Right forelimb (tissue), 1 donor: ENCODE results near the gene LRP1.

ENCODE experiments used
- DNase-seq: peaks from one replicate; pipeline ENCODE4 v3.0.0-alpha.2; 2018

Gene LRP1

DNA sequence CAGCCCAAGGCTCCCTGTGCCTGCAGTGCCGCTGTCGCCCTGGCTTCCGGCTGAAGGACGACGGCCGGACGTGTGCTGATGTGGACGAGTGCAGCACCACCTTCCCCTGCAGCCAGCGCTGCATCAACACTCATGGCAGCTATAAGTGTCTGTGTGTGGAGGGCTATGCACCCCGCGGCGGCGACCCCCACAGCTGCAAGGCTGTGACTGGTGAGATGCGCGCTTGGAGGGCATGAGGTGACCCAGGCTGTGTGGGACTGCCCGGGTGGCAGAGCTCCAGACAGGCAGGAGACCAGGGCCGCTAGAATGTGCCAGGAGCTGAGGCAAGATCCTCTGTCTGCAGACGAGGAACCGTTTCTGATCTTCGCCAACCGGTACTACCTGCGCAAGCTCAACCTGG is 68.7 kb downstream of the LRP1 start:
- no peak for DNase-seq

DNA sequence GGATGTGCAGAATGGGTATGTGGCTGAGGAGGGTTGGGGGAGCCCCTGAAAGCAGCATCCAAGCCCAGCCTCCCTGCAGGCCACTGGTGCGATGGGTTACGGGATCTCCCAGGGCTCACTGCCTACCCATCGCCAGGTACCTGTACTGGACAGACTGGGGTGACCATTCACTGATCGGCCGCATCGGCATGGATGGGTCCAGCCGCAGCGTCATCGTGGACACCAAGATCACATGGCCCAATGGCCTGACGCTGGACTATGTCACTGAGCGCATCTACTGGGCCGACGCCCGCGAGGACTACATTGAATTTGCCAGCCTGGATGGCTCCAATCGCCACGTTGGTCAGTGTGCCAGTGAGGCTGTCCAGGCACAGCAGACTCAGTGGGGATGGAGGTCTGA is 70.0 kb downstream of the LRP1 start:
- DNase-seq: no peak

DNA sequence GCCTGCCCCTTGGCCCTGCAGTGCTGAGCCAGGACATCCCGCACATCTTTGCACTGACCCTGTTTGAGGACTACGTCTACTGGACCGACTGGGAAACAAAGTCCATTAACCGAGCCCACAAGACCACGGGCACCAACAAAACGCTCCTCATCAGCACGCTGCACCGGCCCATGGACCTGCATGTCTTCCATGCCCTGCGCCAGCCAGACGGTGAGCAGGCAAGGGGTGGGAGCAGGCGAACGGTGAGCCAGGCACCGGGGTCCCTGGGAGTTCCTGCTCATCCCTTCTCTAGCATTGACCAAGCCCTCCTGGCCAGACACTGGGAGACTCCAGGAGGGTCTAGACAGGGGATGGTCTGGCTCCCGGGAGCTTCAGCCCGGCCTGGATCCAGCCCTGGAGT is 70.9 kb downstream of the LRP1 start:
- no peak for DNase-seq

DNA sequence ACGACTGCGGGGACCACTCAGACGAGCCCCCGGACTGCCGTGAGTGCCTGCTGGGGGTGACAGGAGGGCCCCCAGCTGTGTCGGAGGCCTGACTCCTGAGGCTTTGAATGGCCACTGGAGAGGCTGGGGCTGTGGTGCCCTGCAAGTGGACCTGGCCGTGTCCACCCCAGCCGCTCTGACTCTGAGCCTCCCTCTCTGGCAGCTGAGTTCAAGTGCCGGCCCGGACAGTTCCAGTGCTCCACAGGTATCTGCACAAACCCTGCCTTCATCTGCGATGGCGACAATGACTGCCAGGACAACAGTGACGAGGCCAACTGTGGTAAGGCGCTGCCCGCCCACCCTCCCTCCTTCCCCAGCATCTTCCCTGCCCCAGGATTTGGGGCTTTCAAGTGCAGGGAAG is 72.2 kb downstream of the LRP1 start:
- DNase-seq: no peak

DNA sequence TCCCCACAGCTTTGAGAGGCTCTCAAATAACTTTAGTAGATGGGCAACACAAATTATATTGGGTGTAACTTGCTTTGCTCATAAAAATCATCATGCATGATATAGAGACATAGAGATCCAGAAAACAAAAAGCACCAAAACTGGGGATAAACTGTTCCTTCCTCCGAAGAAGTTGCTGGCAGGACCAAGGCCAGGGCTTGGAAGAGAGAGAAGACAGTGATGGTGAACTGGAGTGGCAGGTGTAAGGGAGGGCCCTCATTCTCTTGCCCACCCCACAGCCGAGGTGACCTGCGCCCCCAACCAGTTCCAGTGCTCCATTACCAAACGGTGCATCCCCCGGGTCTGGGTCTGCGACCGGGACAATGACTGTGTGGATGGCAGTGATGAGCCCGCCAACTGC is 72.9 kb downstream of the LRP1 start:
- DNase-seq: no peak

DNA sequence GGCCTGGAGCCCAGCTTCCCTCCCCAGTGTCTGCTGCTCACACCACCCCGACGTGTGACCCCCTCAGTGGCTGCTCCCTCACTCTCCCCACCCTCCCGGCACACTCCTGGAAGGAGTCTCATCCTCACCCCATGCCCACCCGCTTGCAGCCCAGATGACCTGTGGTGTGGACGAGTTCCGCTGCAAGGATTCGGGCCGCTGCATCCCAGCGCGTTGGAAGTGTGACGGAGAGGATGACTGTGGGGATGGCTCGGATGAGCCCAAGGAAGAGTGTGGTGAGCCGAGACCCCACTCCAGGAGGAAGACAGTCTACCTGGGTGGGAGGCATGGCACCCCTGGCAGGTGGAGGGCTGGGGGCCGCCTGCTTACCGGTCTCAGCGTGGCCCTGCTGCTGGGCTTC is 73.3 kb downstream of the LRP1 start:
- DNase-seq: no peak

DNA sequence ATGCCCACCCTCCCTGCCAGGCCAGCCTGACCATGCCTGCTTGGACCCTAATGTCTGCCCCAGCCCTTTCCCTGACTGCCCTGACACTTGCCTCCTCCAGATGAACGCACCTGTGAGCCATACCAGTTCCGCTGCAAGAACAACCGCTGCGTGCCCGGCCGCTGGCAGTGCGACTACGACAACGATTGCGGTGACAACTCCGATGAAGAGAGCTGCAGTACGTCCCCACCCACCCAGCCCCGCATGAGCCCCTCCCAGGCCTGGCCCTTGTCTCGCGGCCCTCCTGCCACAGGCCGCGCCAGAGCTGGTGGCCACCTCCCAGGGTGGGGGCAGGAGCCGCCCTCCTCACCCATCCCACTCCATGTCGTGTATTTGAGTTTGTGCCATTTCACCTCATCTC is 74.0 kb downstream of the LRP1 start:
- DNase-seq: no peak

DNA sequence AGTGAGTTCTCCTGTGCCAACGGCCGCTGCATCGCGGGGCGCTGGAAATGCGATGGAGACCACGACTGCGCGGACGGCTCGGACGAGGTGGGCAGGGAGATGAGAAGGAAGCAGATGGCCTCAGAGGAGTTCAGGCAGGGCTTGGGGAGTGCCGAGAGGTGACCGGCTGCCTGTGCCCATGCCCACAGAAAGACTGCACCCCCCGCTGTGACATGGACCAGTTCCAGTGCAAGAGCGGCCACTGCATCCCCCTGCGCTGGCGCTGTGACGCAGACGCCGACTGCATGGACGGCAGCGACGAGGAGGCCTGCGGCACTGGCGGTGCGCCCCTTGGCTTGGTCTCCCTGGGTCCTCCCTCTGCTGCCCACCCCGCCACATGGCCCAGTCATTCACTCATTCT is 74.9 kb downstream of the LRP1 start:
- no peak for DNase-seq

DNA sequence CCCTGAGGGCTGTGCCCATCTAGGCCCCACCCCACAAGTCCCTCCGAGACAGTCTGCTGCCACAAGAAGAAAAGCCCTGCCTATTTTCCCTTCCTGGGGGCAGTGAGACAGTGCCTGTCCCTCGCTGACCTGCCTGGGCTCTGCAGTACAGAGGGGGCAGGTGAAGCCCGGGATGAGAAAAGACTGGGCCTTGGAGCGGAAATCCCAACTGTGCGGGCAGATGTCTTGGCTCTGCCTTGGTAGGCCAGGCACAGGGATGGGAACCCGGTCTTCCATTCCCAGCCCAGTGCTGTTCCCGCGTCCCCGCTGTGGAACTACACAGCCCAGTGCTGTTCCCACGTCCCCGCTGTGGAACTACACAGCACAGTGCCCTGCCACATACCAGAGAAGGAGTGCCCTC is 75.5 kb downstream of the LRP1 start:
- no peak for DNase-seq

DNA sequence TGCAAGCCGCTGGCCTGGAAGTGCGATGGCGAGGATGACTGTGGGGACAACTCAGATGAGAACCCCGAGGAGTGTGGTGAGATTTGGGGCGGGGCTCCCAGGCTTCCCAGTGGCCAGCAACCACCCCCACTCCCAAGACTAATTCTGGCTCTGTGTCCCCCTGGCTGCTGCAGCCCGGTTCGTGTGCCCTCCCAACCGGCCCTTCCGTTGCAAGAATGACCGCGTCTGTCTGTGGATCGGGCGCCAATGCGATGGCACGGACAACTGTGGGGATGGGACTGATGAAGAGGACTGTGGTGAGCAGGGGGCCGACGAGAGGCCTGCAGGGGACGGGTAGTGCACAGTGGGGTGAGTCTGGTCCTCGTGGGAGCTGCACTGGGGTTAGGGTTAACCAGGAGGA is 76.2 kb downstream of the LRP1 start:
- DNase-seq: no peak

DNA sequence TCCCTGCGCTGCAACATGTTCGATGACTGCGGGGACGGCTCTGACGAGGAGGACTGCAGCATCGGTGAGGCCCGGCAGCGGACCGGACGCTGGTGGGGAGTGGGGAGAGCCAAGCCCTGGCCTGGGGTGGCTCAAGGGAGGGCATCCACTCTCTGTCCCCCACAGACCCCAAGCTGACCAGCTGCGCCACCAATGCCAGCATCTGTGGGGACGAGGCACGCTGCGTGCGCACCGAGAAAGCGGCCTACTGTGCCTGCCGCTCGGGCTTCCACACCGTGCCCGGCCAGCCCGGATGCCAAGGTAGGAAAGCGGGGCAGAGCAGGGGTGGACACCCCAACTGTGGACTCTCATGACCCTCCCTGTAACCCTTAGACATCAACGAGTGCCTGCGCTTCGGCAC is 76.9 kb downstream of the LRP1 start:
- DNase-seq: no peak

DNA sequence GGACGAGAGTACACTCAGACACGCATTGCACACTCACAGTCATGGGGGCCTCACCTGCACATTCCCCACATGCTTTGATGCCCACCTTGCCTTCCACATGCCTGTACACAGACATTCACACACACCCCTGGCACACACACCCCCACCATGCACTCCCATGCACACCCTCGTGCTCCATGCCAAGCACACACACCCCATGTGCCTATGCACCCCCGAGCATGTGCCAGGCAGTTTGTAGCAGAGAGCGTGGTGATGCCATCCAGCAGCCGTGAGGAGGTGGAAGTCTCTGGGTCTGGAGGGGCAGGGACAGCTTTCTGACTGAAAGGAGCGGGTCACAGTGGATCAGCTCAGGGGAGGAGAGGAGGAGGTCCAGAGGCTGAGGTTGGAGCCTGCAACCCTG is 77.6 kb downstream of the LRP1 start:
- no peak for DNase-seq

DNA sequence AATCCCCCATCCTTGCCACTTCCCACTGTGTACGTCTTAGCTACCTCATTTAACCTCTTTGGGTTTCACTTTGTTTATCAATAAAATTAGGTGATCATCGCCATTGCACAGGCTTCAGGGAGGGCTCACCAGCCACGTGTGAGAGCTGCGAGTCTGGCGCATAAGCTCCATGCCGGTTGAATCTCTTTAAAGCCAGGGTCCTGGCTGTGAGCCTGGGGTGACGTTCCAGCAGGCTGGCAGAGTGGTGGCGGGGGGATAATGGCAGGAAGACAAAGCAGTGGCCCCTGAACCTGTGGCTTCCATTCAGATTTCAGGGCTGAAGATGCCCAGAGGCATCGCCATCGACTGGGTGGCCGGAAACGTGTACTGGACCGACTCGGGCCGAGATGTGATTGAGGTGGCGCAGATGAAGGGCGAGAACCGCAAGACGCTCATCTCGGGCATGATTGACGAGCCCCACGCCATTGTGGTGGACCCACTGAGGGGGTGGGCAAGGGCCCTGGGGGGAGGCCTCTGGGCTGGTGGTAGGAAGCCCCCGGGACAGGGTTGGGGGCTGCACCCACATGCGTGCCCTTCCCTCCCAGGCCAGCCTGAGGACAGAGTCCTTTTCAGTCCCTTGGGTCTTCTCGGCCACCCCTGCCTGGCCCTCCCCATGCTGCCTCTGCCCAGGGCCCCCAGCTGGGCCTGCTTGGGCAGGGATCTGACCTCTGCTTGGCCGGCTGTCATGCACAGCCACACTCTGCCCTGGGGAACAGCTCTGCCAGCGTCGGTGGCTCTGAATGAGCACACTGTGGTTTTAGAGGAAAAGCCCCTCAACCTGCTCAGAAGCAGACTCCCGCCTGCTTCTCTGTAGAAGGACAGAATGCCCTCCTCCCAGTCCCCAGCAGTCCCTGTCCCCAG is 79.7 kb downstream of the LRP1 start:
- no peak for DNase-seq

DNA sequence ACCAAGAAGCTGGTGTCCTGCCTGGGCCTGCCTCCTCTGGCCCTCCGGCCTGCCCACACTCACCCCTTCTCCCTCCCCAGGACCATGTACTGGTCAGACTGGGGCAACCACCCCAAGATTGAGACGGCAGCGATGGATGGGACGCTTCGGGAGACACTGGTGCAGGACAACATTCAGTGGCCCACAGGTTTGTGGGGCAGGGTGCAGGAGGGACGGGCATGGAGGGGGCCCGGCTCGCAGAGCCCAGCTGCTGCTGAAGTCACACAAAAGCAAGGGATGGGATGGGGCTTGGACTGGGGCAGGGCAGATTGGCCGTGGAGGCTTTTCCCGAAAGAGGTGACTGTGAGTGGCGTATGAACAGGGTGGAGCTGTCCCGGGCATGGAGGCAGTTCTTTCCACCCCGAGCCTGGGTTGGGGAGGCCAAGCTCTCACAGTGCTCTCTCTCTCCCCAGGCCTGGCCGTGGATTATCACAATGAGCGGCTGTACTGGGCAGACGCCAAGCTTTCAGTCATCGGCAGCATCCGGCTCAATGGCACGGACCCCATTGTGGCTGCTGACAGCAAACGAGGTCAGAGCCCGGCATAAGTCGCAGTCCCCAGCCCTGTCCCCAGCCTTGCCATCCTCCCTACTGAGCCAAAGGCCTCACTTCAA is 80.5 kb downstream of the LRP1 start:
- no peak for DNase-seq

DNA sequence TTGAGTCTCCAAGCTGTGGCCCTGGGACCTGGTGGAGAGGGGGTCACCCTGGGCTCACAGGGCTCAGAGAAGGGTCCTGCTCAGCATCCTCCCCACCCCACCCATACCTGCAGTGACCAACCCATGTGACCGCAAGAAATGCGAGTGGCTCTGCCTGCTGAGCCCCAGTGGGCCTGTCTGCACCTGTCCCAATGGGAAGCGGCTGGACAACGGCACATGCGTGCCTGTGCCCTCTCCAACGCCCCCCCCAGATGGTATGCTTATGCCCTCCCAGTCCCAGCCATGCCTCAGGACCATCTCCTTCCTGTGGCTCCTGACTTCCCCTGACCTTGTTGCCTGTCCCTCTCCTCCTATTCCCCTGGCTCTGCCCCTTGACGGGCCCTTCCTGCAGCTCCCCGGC is 81.6 kb downstream of the LRP1 start:
- DNase-seq: no peak

DNA sequence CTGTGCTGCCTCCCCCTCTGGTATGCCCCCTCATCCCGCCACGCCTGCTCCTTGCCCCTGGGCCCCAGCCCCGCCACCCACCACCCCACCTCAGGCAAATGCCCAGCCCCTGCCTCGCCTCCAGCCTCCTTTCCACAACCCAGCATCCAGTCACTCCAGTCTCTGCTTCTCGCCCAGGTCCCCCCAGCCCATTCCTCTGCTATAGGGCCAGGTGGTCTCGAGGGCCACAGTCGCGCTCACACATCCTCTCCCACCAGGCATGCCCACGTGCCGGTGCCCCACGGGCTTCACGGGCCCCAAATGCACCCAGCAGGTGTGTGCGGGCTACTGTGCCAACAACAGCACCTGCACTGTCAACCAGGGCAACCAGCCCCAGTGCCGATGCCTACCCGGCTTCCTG is 82.2 kb downstream of the LRP1 start:
- DNase-seq: no peak

DNA sequence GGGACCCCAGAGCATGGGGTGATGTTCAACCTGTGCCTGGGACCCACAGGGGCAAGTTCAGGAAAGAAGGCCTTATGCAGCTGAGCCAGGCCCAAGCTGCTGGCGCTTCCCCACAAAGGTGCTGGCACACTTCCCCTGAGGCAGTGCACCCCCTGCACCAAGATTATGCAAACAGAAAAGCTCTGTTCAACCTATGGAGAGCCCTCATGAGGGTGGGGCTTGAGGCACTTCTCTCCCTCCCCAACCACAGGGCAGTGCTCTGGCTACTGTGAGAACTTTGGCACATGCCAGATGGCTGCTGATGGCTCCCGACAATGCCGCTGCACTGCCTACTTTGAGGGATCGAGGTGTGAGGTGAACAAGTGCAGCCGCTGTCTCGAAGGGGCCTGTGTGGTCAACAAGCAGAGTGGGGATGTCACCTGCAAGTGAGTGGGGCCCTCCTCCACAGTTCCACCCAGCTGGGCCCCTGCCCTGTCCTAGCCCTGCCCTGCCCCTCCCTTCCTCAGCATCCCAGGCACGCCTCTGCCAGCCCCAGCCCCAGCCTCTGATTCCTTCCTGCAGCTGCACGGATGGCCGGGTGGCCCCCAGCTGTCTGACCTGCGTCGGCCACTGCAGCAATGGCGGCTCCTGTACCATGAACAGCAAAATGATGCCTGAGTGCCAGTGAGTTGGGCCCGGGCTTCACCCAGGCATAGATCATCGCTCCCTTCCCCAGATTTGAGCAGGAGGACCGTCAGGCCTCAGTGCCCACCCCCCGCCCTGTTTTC is 82.8 kb downstream of the LRP1 start:
- DNase-seq: no peak

DNA sequence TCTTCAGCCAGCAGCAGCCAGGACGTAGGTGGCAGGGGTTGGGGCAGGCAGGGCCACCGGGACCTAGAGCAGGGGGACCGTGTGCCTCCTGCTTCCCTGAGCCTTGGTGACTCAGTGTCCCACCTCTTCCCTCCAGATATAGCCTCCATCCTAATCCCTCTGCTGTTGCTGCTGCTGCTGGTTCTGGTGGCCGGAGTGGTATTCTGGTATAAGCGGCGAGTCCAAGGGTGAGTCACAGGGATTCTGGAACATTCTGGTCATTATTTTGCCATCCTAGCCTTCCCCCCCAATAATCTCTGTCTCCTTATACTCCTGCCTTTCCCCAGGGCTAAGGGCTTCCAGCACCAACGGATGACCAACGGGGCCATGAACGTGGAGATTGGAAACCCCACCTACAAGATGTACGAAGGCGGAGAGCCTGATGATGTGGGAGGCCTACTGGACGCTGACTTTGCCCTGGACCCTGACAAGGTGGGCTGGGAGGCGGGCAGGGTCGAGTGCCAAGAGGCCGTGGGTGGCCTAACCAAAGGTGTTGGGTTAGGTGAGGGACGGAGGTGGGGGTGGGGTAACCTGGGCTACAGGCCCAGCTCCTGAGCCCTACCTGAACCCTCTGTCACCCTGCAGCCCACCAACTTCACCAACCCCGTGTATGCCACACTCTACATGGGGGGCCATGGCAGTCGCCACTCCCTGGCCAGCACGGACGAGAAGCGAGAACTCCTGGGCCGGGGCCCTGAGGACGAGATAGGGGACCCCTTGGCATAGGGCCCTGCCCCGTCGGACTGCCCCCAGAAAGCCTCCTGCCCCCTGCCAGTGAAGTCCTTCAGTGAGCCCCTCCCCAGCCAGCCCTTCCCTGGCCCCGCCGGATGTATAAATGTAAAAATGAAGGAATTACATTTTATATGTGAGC is 83.8 kb downstream of the LRP1 start:
- no peak for DNase-seq

DNA sequence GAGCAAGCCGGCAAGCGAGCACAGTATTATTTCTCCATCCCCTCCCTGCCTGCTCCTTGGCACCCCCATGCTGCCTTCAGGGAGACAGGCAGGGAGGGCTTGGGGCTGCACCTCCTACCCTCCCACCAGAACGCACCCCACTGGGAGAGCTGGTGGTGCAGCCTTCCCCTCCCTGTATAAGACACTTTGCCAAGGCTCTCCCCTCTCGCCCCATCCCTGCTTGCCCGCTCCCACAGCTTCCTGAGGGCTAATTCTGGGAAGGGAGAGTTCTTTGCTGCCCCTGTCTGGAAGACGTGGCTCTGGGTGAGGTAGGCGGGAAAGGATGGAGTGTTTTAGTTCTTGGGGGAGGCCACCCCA is 84.4 kb downstream of the LRP1 start:
- no peak for DNase-seq

DNA sequence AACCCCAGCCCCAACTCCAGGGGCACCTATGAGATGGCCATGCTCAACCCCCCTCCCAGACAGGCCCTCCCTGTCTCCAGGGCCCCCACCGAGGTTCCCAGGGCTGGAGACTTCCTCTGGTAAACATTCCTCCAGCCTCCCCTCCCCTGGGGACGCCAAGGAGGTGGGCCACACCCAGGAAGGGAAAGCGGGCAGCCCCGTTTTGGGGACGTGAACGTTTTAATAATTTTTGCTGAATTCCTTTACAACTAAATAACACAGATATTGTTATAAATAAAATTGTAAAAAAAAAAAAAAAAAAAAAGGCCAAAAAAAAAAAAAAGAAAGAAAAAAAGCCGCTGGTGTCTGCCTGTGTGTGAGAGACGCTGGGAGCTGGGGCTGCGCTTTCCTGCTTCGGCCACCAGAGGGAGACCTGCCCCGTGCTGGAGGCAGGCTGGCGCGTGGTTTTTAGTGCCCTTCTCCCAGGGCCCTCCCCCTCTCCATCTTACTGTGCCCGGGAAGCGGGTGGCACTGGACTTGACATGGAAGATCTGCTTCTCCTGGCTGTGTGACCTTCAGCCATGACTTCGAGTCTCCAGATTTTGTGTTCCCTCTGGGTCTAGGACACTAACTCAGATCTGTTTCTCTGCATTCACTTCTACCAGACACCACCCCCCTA is 84.9 kb downstream of the LRP1 start:
- peak; percentile 93 for DNase-seq

DNA sequence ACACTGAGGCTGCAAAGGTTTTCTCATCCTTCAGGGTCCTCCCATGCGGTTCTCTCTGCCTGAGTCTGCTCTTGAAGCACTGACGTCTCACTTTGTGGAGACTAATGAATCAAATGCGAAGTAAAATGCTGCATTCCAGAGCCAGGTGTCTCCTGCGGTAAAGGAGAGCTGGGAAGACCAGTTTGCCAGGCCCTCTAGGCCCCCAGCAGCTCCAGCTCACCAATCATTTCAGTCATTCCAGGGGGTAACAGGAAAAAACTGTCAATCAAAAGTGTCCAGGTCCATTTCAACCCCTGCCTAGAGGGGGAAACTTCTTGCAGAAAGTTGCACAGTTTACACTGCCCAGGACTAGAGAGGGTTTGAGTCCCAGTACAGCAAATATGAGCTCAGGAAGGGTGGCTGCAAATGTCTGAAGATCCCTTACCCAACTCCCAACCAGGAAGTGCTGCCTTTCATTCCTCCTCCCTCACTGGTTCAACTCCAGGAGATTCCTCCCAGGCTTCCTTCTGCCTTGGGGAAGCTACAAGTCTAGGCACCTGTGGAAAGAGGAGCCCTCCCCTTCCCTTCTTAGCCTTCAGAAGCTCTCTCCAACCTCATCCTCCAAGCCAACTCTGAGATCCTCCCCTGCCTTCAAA is 85.6 kb downstream of the LRP1 start:
- no peak for DNase-seq

DNA sequence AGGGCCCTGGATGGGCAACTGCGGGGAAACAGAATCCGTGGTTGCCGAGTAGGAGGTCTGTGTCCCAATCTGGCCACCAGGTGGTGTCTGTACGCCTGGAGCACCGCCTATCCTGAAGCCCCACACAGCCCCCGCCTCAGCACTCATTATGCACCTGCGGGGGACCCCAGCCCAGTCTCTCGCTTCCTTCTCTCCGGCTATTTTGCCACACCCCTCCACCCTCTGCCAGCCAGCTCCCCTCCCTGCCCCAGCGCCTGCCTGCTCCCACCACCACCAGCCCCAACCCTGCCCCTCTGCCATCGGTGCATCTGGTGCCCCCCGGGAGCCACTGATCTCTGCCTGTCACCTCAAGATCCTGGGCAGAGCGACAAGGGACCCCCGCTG is 86.1 kb downstream of the LRP1 start:
- DNase-seq: peak; percentile 77
